Measurements from ENCODE around the gene CCDC178.

- TF ChIP-seq CTCF (IDR thresholded peaks at IDR 0.05; ENCODE audit: poor library complexity, severe bottlenecking) (no peak), EP300 (conservative IDR thresholded peaks at IDR 0.05; ENCODE audit: poor library complexity, severe bottlenecking) (no peak), POLR2AphosphoS5 (IDR thresholded peaks at IDR 0.05) (no peak), RAD21 (conservative IDR thresholded peaks at IDR 0.05) (no peak), REST (IDR thresholded peaks at IDR 0.05; ENCODE audit: borderline replicate concordance) (no peak), EZH2 (IDR thresholded peaks at IDR 0.05; ENCODE audit: borderline replicate concordance, insufficient read depth, low read length, poor library complexity, severe bottlenecking) (no peak), MXI1 (conservative IDR thresholded peaks at IDR 0.05; ENCODE audit: poor library complexity, severe bottlenecking) (no peak)
Observed at GRCh38 chr18:33356735-33357134, 83.8 kb downstream of the CCDC178 start.
